PC-3 (cell line): ENCODE data around the gene ARHGAP31.

Source experiments
- CTCF ChIP-seq: fragments of 300-600 bp; sonication (generic); conservative IDR thresholded peaks from 2 replicates; pipeline ENCODE4 v1.5.1; 2017; ENCODE audit warnings: antibody characterized with exemption, low read depth, mild to moderate bottlenecking, low read length
- EZH2 ChIP-seq: fragments of 300-600 bp; sonication (generic); IDR thresholded peaks from one replicate; pipeline ENCODE4 v1.6.1; 2017; ENCODE audit warnings: antibody characterized with exemption, mild to moderate bottlenecking, low read length; ENCODE audit not compliant: unreplicated experiment
- EZH2phosphoT487 ChIP-seq: fragments of 300-600 bp; sonication (generic); IDR thresholded peaks from 2 replicates; pipeline ENCODE4 v1.6.1; 2018; ENCODE audit warnings: mild to moderate bottlenecking, antibody characterized with exemption, low read length, borderline replicate concordance

- no peak for TF ChIP-seq EZH2
- TF ChIP-seq CTCF, result no peak
- no peak for TF ChIP-seq EZH2phosphoT487
These were observed 29.5 kb downstream of the ARHGAP31 start for GRCh38 chr3:119323723-119324085.
